Kidney (tissue), 14 donors: ENCODE data around the gene SYNE1. TPM values are rescaled to one million over a fixed set of nuclear protein-coding genes. Genes with fewer than 3 reads are reported as not detected.

Experiments used
- DNase-seq, 5 donors: peaks; one replicate each; pipeline ENCODE4 v3.0.0-alpha.2; 2013 to 2020
- FAIRE-seq: peaks from 2 replicates; lab custom pipeline; 2012; peaks lifted over from hg19 to GRCh38; lab: Jason Lieb, UNC
- H3K27ac ChIP-seq, 2 donors: one replicate each; pipeline ENCODE4 v1.7.0; 2013; ENCODE audit warnings: low read depth in 2 of 2, low read length in 2 of 2, inconsistent platforms in 1 of 2
- H3K27me3 ChIP-seq: one replicate; pipeline ENCODE4 v1.7.1; 2013; ENCODE audit warnings: low read length, inconsistent platforms; ENCODE audit not compliant: control insufficient read depth, insufficient read depth
- H3K36me3 ChIP-seq, 3 donors: one replicate each; pipeline versions ENCODE4 v1.7.0 to v1.7.1; 2013; ENCODE audit warnings: low read length in 3 of 3, control low read depth in 1 of 3, inconsistent platforms in 1 of 3; ENCODE audit not compliant: insufficient read depth in 3 of 3, control insufficient read depth in 2 of 3
- H3K4me1 ChIP-seq, 3 donors: one replicate each; pipeline versions ENCODE4 v1.7.0 to v1.7.1; 2013; ENCODE audit warnings: low read length in 3 of 3, inconsistent platforms in 1 of 3, low read depth in 1 of 3; ENCODE audit not compliant: control insufficient read depth in 2 of 3, insufficient read depth in 2 of 3
- H3K4me3 ChIP-seq, 3 donors: one replicate each; pipeline versions ENCODE4 v1.7.0 to v1.8.1; 2013; ENCODE audit warnings: low read length in 3 of 3, control low read depth in 1 of 3, inconsistent platforms in 1 of 3
- H3K9ac ChIP-seq, 3 donors: one replicate each; pipeline versions ENCODE4 v1.7.0 to v1.7.1; 2013; ENCODE audit warnings: low read length in 3 of 3, control low read depth in 1 of 3, inconsistent platforms in 1 of 3
- H3K9me3 ChIP-seq, 3 donors: one replicate each; pipeline versions ENCODE4 v1.7.0 to v1.7.1; 2013; ENCODE audit warnings: low read length in 3 of 3, control low read depth in 1 of 3, inconsistent platforms in 1 of 3; ENCODE audit not compliant: control insufficient read depth in 2 of 3, insufficient read depth in 1 of 3
- CTCF ChIP-seq: IDR thresholded peaks from 3 replicates; pipeline ENCODE4 v1.5.1; 2012; ENCODE audit warnings: mild to moderate bottlenecking, moderate library complexity, borderline replicate concordance; ENCODE audit not compliant: insufficient read depth; ENCODE audit errors: extremely low read depth
- intact Hi-C: fragments of 100-400 bp; cut with DNase I; formaldehyde crosslinking; loops from one replicate; pipeline ENCODE4 v1.11.1; 2022
- polyA plus RNA-seq: library from polyadenylated mRNA; stranded (reverse); fragments of 350-450 nt; fragmentation: Illumina TruSeq; extraction: RNeasy Lipid Tissue Mini Kit (QIAGEN cat#74804); gene quantifications from one replicate; pipeline ENCODE4 v1.2.3, GENCODE V29; 2014; ENCODE audit warnings: low read depth, low replicate concordance; ENCODE audit not compliant: insufficient read depth
- total RNA-seq: library from RNA; stranded (reverse); fragmentation: NEBNext Ultra II Directional; extraction: Animal tissue kit (Norgen Biotek cat#: 25700); gene quantifications from one replicate; pipeline ENCODE4 v1.2.1, GENCODE V29; 2021
- donor health status: control.
- donor health status: control.
- donor health status: control.
- donor health status: control.
- donor health status: control.
- donor health status: DM: yes; HTN: yes; CAD: no.
- donor health status: Normal renal cell carcinoma (clear cell type).

SYNE1 gene
- total and polyA plus RNA-seq, 2 donors from 2014 or later = 47.8 to 216 TPM

GRCh38 chr6:152452639-152453038, 184.5 kb downstream of the SYNE1 start:
- no peak for FAIRE-seq
- Histone ChIP-seq H3K4me3 (no peak overlapping the region), H3K27me3 (no peaks in the 10 kb centered on the region), H3K27ac (no peak overlapping the region), H3K9me3 (no peaks in the 10 kb centered on the region), H3K36me3 (no peaks in the 10 kb centered on the region), H3K9ac (no peak overlapping the region), H3K4me1 (no peaks in the 10 kb centered on the region)
- no peak for DNase-seq
- TF ChIP-seq CTCF = no peak
- intact Hi-C loops = no loop called here

GRCh38 chr6:152450519-152450918, 186.6 kb downstream of the SYNE1 start:
- no peaks in the 10 kb centered on the region for H3K27me3 ChIP-seq
- H3K9me3 ChIP-seq = no peaks in the 10 kb centered on the region
- no peaks in the 10 kb centered on the region for H3K36me3 ChIP-seq
- no peak for TF ChIP-seq CTCF
- H3K4me3 ChIP-seq = no peak overlapping the region
- no peak overlapping the region for H3K9ac ChIP-seq
- H3K27ac ChIP-seq = no peak overlapping the region
- no peak for DNase-seq
- intact Hi-C loops = no loop called here
- no peak for FAIRE-seq
- no peaks in the 10 kb centered on the region for H3K4me1 ChIP-seq

GRCh38 chr6:152441902-152442301, 195.3 kb downstream of the SYNE1 start:
- TF ChIP-seq CTCF = no peak
- intact Hi-C loops = no loop called here
- Histone ChIP-seq H3K4me3 (no peak overlapping the region), H3K9ac (no peak overlapping the region), H3K36me3 (no peaks in the 10 kb centered on the region), H3K9me3 (no peaks in the 10 kb centered on the region), H3K27ac (no peak overlapping the region), H3K27me3 (no peaks in the 10 kb centered on the region), H3K4me1 (no peaks in the 10 kb centered on the region)
- DNase-seq = no peak
- FAIRE-seq = no peak

- H3K27ac ChIP-seq = no peak overlapping the region
- H3K9me3 ChIP-seq = no peaks in the 10 kb centered on the region
- H3K4me3 ChIP-seq = no peak overlapping the region
- intact Hi-C loops = no loop called here
- H3K27me3 ChIP-seq = no peaks in the 10 kb centered on the region
- FAIRE-seq = no peak
- H3K36me3 ChIP-seq = no peaks in the 10 kb centered on the region
- no peak for DNase-seq
- H3K9ac ChIP-seq = no peak overlapping the region
- TF ChIP-seq CTCF = no peak
- no peaks in the 10 kb centered on the region for H3K4me1 ChIP-seq
Measured at GRCh38 chr6:152435816-152436215, 201.3 kb downstream of the SYNE1 start.
